Endodermal cell (in vitro differentiated cells): ENCODE results near the gene SLC6A8. TPM values are rescaled to one million over a fixed set of nuclear protein-coding genes. Genes with fewer than 3 reads are reported as not detected.

ENCODE experiments used
- DNase-seq: peaks from one replicate; pipeline ENCODE4 v3.0.0-alpha.2; 2017
- H3K27ac ChIP-seq: 2 replicates; pipeline ENCODE4 v1.5.1; 2013; ENCODE audit warnings: mild to moderate bottlenecking, low read depth, low read length, moderate library complexity
- H3K27me3 ChIP-seq: 2 replicates; pipeline ENCODE4 v1.6.1; 2013; ENCODE audit warnings: mild to moderate bottlenecking, low read length, moderate library complexity; ENCODE audit not compliant: insufficient read depth, control insufficient read depth, poor library complexity, severe bottlenecking
- H3K36me3 ChIP-seq: 2 replicates; pipeline ENCODE4 v1.7.0; 2013; ENCODE audit warnings: mild to moderate bottlenecking, low read length, moderate library complexity; ENCODE audit not compliant: control insufficient read depth, insufficient read depth
- H3K4me1 ChIP-seq: one replicate; pipeline ENCODE4 v1.7.0; 2013; ENCODE audit warnings: low read length; ENCODE audit not compliant: control insufficient read depth, insufficient read depth
- H3K4me3 ChIP-seq: 2 replicates; pipeline ENCODE4 v1.5.1; 2013; ENCODE audit warnings: mild to moderate bottlenecking, low read length, moderate library complexity
- H3K9ac ChIP-seq: 2 replicates; pipeline ENCODE4 v1.6.1; 2013; ENCODE audit warnings: mild to moderate bottlenecking, low read length, moderate library complexity; ENCODE audit not compliant: poor library complexity, severe bottlenecking; ENCODE audit errors: extremely low read depth
- H3K9me3 ChIP-seq: 2 replicates; pipeline ENCODE4 v1.6.1; 2013; ENCODE audit warnings: mild to moderate bottlenecking, low read length, moderate library complexity; ENCODE audit not compliant: control insufficient read depth
- H3K27ac Mint-ChIP-seq: 2 replicates; pipeline ENCODE4 v1.8.0; 2020; ENCODE audit warnings: mixed read lengths
- H3K27me3 Mint-ChIP-seq: 2 replicates; pipeline ENCODE4 v1.8.0; 2021; ENCODE audit warnings: mild to moderate bottlenecking, mixed read lengths; ENCODE audit not compliant: insufficient read depth
- H3K36me3 Mint-ChIP-seq: 2 replicates; pipeline ENCODE4 v1.8.0; 2020; ENCODE audit warnings: low read depth, mixed read lengths
- H3K4me1 Mint-ChIP-seq: 2 replicates; pipeline ENCODE4 v1.8.0; 2020; ENCODE audit warnings: mixed read lengths
- H3K4me3 Mint-ChIP-seq: 2 replicates; pipeline ENCODE4 v1.8.0; 2020; ENCODE audit warnings: mild to moderate bottlenecking, moderate library complexity, mixed read lengths
- H3K9me3 Mint-ChIP-seq: 2 replicates; pipeline ENCODE4 v1.8.0; 2020; ENCODE audit warnings: mild to moderate bottlenecking, mixed read lengths
- CTCF ChIP-seq: fragments of 200-600 bp; sonication (generic); conservative IDR thresholded peaks from 2 replicates; pipeline ENCODE4 v1.5.0; 2021; ENCODE audit warnings: antibody characterized with exemption, mild to moderate bottlenecking
- WGBS, 2 experiments: methylation state at CpG; one replicate each; pipeline versions ENCODE4 v1.1.5 to v1.1.7; 2013; ENCODE audit warnings: missing lambda C conversion rate in 2 of 2, mixed read lengths in 1 of 2; ENCODE audit not compliant: insufficient coverage in 1 of 2, insufficient read length in 1 of 2; 5-methylcytosine and 5-hydroxymethylcytosine counted together
- total RNA-seq, 2 donors: library from RNA; stranded (reverse); fragmentation: NEBNext Ultra II Directional in 1 of 2; extraction: Animal tissue kit (Norgen Biotek cat#: 25700) in 1 of 2; gene quantifications; 2 replicates in 1 of 2; 3 replicates in 1 of 2; pipeline ENCODE4 v1.2.1, GENCODE V29; 2021

SLC6A8 gene
- total RNA-seq, 2 donors from 2014 or later: 57.6 to 121 TPM

- H3K27ac ChIP-seq: no peak overlapping the region
- H3K4me3 ChIP-seq: no peak overlapping the region
- no peaks in the 10 kb centered on the region for H3K9me3 ChIP-seq
- TF ChIP-seq CTCF: no peak
- peaks cover 72% of the 10 kb centered on the region for H3K9me3 Mint-ChIP-seq
- no peaks in the 10 kb centered on the region for H3K36me3 Mint-ChIP-seq
- H3K27ac Mint-ChIP-seq: no peak overlapping the region
- no peaks in the 10 kb centered on the region for H3K27me3 ChIP-seq
- H3K4me3 Mint-ChIP-seq: no peak overlapping the region
- H3K9ac ChIP-seq: no peak overlapping the region
- peaks cover 47% of the 10 kb centered on the region for H3K27me3 Mint-ChIP-seq
- peaks cover 5% of the 10 kb centered on the region for H3K4me1 Mint-ChIP-seq
- 89 to 100% methylated on average over 1 to 18 of the region's 23 CpGs for WGBS, 2 experiments
- H3K36me3 ChIP-seq: no peaks in the 10 kb centered on the region
- DNase-seq: peak; percentile 32
- no peaks in the 10 kb centered on the region for H3K4me1 ChIP-seq
These were observed 17.6 kb upstream of the SLC6A8 start for GRCh38 chrX:153669901-153670731.

GRCh38 chrX:153670748-153671588 lies 16.8 kb upstream of the SLC6A8 start:
- Histone ChIP-seq H3K9me3 (no peaks in the 10 kb centered on the region), H3K27ac (no peak overlapping the region), H3K27me3 (no peaks in the 10 kb centered on the region), H3K4me1 (no peaks in the 10 kb centered on the region), H3K9ac (no peak overlapping the region), H3K4me3 (no peak overlapping the region), H3K36me3 (no peaks in the 10 kb centered on the region)
- no peak for TF ChIP-seq CTCF
- Mint-ChIP-seq H3K9me3 (peaks cover 69% of the 10 kb centered on the region), H3K4me1 (peaks cover 5% of the 10 kb centered on the region), H3K27me3 (peaks cover 41% of the 10 kb centered on the region), H3K4me3 (no peak overlapping the region), H3K27ac (no peak overlapping the region), H3K36me3 (no peaks in the 10 kb centered on the region)
- DNase-seq: peak; percentile 22
- 93 to 100% methylated on average over 8 to 23 of the region's 23 CpGs for WGBS, 2 experiments

GRCh38 chrX:153671589-153672530 lies 15.9 kb upstream of the SLC6A8 start:
- Histone ChIP-seq H3K4me1 (no peaks in the 10 kb centered on the region), H3K4me3 (no peak overlapping the region), H3K9me3 (no peaks in the 10 kb centered on the region), H3K27ac (no peak overlapping the region), H3K36me3 (no peaks in the 10 kb centered on the region), H3K9ac (no peak overlapping the region), H3K27me3 (no peaks in the 10 kb centered on the region)
- Mint-ChIP-seq H3K4me3 (no peak overlapping the region), H3K27me3 (peaks cover 32% of the 10 kb centered on the region), H3K4me1 (peaks cover 5% of the 10 kb centered on the region), H3K27ac (no peak overlapping the region), H3K36me3 (no peaks in the 10 kb centered on the region), H3K9me3 (peaks cover 65% of the 10 kb centered on the region)
- no peak for TF ChIP-seq CTCF
- 92 to 93% methylated on average over 4 to 27 of the region's 27 CpGs for WGBS, 2 experiments
- DNase-seq: peak; percentile 29
